Stimulated activated CD8-positive, alpha-beta memory T cell treated with anti-CD3 and anti-CD28 coated beads, Interleukin-2, amount 100 ng/mL, for 48 hours (primary cell): ENCODE measurements around the gene IRF7.
"Not testable (repeated sequence)": the region's sequence is repeated elsewhere in the genome, so short reads cannot be mapped to it uniquely, and the experiment has no call there.

Experiments
- DNase-seq, 2 donors: peaks; one replicate each; pipeline ENCODE4 v3.0.0-alpha.2; 2020; ENCODE audit warnings: low read depth in 2 of 2

Gene IRF7

DNA sequence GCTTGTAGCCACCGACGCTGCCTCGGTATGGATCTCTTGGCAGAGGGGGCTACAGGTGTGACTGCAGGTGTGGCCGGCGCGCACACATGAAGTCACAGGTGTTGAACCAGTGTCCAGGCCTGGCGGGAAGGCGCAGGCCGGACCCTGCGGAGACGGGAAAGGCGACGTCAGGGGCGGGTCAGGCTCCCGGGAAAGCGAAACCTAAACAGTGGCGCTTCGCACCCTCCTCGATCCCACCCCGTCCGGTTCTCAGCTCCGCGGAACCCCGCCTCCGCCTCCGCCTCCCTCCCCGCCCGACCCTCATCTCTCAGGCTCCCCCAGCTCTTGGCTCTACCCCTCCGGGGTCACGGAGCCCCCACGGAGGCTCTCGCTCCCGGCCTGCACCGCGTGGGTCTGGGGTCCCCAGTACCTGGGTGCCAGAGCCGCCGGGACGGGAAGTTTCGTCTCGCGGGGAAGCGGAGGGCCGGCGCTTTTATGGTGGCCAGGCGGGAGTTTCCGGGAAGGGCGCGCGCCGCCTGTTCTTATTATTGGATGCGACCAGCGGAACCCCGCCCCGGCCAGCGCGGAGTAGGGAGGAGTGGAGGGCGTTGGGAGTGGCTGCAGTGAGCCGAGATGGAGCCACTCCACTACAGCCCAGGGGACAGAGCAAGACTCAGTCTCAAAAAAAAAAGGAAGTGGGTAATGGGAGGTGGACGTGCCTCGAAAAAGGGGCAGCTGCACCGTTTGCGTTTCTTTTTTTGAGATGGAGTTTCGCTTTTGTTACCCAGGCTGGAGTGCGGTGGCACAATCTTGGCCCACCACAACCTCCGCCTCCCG, at the start of gene IRF7:
TSS of gene IRF7 (minus strand) at position 447 of the 816 bp plus-strand sequence. CDS start 586 bp downstream, outside the sequence.
- peak; percentile 79 to 81 for DNase-seq

DNA sequence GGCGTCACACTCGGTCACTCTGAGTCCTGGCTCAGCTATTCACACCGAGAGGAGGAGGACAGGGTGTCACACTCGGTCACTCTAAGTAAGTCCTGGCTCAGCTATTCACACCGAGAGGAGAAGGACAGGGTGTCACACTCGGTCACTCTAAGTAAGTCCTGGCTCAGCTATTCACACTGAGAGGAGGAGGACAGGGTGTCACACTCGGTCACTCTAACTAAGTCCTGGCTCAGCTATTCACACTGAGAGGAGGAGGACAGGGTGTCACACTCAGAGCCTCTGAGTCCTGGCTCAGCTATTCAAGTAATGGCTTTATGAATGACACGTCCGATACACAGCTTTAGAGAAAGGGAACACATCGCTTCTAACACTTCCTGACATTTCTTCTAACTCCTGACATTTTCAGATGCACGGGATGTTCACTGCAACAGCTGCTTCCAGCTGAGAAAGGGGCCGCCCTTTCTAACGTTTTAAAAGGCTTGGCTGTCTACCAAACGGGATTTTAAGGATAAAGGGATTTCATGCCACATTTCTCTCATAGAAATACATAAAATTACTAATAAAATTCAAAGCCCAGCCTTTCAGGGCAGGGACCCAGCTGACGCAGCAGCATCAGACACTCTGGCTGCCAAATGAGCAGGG, 49.4 kb upstream of the IRF7 start:
- DNase-seq = no peak

DNA sequence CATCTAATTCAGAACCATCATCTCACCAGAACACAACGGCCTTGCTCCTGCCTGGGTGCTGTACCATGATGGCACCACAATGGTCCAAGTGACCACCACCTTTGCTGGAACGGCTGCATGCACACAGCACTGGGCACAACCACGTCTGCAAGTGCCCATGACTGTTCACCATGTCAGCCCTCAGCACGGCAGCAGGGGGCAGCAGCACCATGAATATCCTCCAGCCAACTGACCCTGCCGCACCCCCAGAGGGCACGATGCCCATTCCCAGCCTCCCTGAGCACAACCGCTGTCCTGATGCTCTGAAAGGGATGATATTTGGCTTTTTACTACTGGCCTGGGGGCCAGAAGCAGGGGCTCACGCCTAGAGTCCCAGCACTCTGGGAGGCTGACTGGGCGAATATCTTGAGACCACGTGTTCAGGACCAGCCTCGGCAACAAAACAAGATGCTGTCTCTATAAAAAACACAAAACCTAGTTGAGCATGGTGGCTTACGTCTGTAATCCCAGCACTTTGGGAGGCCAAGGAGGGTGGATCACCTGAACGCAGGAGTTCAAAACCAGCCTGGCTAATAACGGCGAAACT, 47.0 kb upstream of the IRF7 start:
- DNase-seq = peak in 1 of 2 donors; percentile 26

GRCh38 chr11:660681-661444, 45.1 kb upstream of the IRF7 start:
- no peak for DNase-seq

GRCh38 chr11:660281-660680, 44.5 kb upstream of the IRF7 start:
- no peak for DNase-seq

- DNase-seq = no peak
These were observed 43.9 kb upstream of the IRF7 start for GRCh38 chr11:659532-660085.

- DNase-seq = no peak
These were observed 42.0 kb upstream of the IRF7 start for GRCh38 chr11:657691-658126.

- DNase-seq = no peak
These were observed 41.1 kb upstream of the IRF7 start for GRCh38 chr11:656866-657265.

GRCh38 chr11:656426-656825, 40.7 kb upstream of the IRF7 start:
- DNase-seq = no peak

DNA sequence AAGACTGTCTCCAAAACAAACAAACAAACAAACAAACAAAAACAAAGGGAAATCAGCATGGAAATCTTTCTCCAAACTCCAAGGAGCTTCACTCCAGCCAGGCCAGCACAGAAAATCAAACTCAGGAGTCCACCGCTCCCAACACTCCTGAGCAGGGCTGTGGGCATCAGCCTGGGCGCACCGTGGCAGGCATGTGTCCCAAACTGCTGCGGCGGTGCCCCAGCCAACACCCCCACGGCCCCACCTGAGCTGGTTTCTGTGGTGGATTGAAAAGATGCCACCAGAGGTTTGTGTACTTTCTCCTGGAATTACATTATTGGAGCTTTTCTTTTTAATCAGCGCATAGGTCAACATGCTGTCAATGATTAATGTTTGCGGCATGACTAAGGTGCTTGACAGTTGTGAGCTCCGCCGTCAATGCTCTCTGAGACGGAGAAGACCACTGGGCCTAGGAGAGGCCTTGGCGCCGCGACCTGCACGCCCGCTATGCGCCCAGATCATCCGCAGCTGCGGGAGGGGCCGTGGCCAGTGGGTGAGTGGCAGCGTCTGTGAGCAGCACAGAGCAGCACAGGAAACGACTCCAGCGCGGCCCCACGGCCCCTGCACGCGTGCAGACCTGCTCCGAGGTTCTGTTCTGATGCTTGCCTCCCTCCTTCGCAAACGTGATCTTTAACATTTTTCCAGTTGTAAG, 39.4 kb upstream of the IRF7 start:
- DNase-seq = no peak

GRCh38 chr11:654444-654843, 38.7 kb upstream of the IRF7 start:
- not testable (repeated sequence) for DNase-seq

DNA sequence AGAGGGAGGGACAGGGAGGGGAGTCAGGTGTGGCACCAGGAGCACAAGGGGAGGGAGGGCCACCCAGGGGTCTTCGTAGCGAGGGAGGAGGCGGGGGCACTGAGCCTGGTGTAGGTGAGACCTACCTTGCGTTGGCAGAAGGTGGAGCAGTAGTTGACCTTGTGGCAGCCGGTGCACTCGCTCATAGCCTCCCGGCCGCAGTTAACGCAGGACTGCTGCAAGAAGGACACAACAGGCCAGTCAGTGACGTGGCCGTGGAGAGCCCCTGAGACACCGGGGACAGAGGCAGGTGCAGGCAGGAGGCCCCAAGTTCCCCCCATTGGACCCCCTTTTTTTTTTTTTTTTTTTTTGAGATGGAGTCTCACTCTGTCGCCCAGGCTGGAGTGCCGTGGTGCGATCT, 38.1 kb upstream of the IRF7 start:
- no peak for DNase-seq

GRCh38 chr11:653136-653535, 37.4 kb upstream of the IRF7 start:
- not testable (repeated sequence) for DNase-seq

GRCh38 chr11:650482-650881, 34.7 kb upstream of the IRF7 start:
- no peak for DNase-seq

DNA sequence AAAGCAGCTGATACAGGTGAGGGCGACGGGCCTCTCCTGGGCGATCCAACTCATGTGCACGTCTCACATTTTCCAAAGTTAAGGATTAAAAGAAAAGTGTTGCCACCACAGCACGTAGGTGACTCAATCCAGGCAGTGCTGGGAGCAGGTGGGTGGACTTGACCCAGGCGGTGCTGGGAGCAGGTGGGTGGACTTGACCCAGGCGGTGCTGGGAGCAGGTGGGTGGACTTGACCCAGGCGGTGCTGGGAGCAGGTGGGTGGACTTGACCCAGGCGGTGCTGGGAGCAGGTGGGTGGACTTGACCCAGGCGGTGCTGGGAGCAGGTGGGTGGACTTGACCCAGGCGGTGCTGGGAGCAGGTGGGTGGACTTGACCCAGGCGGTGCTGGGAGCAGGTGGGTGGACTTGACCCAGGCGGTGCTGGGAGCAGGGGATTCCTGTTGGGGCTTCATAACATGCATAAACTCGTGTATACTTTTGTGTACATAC, 32.0 kb upstream of the IRF7 start:
- DNase-seq = not testable (repeated sequence)

DNA sequence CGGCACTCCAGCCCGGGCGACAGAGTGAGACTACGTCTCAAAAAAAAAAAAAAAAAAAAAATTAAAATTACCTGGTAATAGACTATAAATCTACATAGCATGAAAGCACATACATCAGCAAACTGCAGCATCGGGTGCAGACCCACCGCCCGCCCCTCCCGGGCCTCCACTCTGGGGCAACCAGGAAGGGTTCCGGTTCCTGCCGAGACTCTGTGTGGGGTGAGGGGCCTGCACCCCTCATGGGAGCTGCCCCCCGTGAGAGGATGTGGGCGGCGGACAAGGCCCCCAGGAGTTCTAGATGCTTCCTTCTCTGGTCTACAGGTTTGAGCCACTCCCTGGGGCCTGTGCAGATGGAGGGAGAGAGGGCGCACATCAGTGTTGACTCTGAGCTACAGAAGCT, 30.5 kb upstream of the IRF7 start:
- no peak for DNase-seq

DNA sequence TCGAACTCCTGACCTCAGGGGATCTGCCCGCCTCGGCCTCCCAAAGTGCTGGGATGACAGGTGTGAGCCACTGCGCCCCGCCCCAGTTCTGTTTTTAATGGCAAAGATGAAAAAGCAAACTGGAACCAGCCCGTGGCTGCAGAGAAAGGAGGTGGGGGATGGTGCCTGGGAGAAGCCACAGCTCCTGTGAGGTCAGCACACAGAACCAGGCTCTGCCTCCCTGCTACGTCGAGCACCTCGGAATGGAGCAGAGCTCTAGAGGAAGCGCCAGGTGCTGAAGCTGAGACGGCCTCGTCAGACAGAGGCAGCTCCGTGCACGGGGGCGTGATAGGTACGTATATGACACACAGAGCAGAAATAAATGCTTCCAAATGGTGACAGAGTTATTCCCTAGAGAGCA, 29.8 kb upstream of the IRF7 start:
- no peak for DNase-seq

DNA sequence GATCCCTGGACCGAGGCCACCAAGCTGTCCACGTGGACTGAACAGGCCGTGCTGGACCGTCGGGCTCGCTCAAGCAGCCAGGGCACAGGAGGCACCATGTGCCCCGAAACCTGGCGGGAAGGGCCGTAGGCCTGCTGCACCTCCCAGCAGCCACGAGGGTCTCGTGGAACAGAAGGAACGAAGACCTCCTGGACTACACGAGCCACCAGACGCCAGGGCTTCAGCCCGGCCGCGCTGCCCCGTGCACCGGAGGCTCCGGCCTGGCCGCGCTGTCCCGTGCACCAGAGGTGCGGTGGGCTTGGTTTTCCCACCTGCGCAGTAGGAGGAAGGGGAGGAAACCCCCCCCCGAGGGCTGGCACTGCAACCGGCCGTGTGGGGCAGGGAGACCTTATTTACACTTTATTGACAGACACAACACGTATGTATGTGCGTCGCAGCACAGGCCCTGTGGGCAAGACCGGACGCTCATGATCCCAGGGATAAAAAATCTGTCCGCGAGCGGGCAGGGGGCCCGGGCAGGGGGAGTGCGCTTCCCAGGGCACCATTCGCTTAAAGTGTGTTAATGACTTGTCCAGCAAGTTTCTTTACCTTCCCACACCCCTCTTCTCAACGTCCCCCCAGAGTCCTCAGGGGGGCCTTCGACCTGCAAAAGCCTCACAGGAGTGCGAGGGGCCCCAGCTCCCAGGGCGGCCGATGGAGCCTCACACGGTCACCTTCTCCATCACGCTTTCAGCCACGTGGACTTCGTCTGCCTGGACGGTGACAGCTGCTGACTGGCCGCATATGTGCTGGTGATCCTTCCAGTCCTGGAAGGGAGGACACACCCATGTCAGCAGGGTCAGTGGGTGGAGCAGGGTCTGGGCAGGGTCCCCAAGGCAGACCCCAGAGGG, 28.3 kb upstream of the IRF7 start:
- DNase-seq = no peak

DNA sequence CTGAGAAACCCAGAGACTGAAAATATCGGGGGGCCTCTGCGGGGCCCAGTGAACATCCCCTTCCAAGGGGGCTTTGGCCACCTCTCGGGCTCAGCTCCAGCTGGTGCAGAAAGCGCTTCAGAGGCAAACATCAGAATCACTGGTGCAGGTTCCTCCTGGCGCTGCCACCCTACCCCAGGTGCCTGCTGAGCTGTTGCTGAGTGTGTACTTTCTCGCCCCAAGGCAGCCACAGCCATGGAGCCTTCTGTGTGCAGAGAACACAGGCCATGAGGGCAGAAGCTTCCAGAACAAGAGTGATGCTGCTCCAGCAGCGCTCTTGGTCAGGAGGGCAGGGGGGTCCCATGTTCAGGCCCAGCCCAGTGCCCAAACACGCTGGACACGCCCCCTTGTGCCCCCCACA, 27.6 kb upstream of the IRF7 start:
- no peak for DNase-seq

DNA sequence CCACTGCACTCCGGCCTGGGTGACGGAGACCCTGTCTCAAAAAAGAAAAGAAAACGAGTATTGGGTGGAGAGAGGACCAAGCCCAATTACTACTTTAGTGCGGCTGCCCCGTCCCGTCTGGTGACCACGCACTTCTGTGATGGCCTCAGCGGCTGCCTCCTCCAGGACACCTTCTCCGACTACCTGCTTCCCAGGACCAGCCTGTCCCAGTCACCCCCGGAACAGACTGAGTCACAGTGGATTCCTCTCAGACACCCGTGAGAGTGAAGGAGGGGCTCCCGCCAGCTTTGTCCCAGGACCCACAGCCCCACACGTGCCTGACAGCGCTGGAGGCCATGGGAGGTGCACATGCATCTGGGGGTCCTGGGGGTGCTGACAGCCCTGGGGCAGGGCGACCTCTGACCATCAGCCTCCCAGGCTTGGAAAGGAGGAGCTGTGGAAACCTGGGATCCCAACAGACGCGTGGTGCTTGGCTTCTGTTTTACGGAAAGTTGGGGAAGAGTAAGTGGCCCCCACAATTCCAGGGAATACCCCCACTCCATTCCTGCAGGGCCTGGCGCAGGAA, 26.1 kb upstream of the IRF7 start:
- DNase-seq = no peak
